Fibroblast of the aortic adventitia (primary cell): ENCODE results near the gene CUX1. TPM values are rescaled to one million over a fixed set of nuclear protein-coding genes. Genes with fewer than 3 reads are reported as not detected.

Experiments used
- DNase-seq: peaks from one replicate; pipeline ENCODE4 v3.0.0-alpha.2; 2010; ENCODE audit warnings: low read depth
- H3K4me3 ChIP-seq: 2 replicates; pipeline ENCODE4 v1.5.1; 2011; ENCODE audit warnings: low read depth, mild to moderate bottlenecking, control low read depth, low read length, moderate library complexity
- CTCF ChIP-seq: IDR thresholded peaks from 2 replicates; pipeline ENCODE4 v1.5.1; 2011; ENCODE audit warnings: mild to moderate bottlenecking, low read length, control low read depth, inconsistent platforms; ENCODE audit not compliant: insufficient read depth
- total RNA-seq: library from RNA; depleted of rRNA; stranded (reverse); fragments of >200 nt; gene quantifications from 2 replicates; pipeline ENCODE4 v1.2.3, GENCODE V29; 2012; ENCODE audit warnings: low replicate concordance

The CUX1 gene
- total RNA-seq, 1 donor: 44.2 TPM

GRCh38 chr7:101901661-101902491 lies 84.5 kb downstream of the CUX1 start:
- TF ChIP-seq CTCF: no peak
- H3K4me3 ChIP-seq: no peak overlapping the region
- DNase-seq: peak; percentile 66

GRCh38 chr7:101902680-101903514 lies 85.5 kb downstream of the CUX1 start:
- DNase-seq: no peak
- no peak for TF ChIP-seq CTCF
- H3K4me3 ChIP-seq: no peak overlapping the region

GRCh38 chr7:101903515-101903868 lies 86.1 kb downstream of the CUX1 start:
- DNase-seq: no peak
- H3K4me3 ChIP-seq: no peak overlapping the region
- no peak for TF ChIP-seq CTCF

- DNase-seq: no peak
- TF ChIP-seq CTCF: no peak
- H3K4me3 ChIP-seq: no peak overlapping the region
These were observed 86.6 kb downstream of the CUX1 start for GRCh38 chr7:101904019-101904418.

- no peak overlapping the region for H3K4me3 ChIP-seq
- DNase-seq: no peak
- no peak for TF ChIP-seq CTCF
These were observed 87.9 kb downstream of the CUX1 start for GRCh38 chr7:101905203-101905865.

GRCh38 chr7:101906291-101907240 lies 89.1 kb downstream of the CUX1 start:
- H3K4me3 ChIP-seq: no peak overlapping the region
- no peak for DNase-seq
- no peak for TF ChIP-seq CTCF
